ENCODE measurements around the gene ADGRD2.

Gene ADGRD2

DNA sequence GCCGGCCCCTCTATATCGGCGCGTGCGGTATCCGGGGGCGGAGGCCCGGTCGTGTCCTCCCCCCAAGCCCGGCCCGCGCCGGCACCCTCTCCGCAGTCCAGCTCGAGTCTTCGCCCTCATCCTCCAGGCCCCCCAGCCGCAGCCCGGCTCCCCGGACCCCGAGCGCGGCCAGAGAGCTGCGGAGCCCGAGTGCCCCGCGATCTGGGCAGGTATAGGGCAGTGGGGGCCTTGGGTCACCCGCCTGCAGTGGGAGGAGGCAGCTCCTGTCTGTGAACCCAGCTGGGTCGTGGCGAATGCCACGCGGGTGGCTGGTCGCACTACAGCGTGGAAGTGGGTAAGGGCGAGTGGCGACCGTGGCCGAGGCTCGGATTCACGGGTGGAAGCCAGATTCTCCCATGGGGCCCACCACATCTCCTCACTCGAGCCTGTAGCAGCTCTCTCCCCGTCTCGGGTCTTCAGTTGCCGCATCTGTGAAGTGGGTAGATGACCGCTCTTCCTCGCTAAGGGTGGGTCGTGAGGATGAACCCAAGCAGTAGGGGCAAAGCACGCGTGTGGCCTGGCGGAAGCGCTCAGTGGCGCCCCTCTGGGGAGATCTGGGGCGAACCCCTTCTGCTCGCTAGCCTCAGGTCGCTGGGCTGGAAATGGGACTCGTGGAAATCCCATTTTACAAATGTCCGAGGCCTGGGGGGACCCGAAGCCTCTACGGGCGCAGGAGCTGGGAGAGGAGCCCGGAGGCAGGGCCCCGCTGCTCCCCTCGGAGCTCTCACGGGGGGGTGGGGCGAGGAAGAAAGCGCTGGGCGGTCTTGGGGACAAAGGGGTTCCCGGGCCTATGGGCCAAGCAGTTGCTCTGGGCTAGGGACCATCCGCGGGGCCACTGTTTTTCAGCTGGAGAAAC is 55.0 kb downstream of the ADGRD2 start:
- Histone ChIP-seq H3K36me3 (ENCODE audit: control insufficient read depth in 2 of 2, insufficient read depth in 2 of 2, low read length in 2 of 2) (no peaks in the 10 kb centered on the region), H3K27me3 (ENCODE audit: control insufficient read depth in 1 of 2, insufficient read depth in 2 of 2, low read length in 2 of 2) (peaks cover 44 to 47% of the 10 kb centered on the region in 2 donors), H3K4me3 (ENCODE audit: low read length in 2 of 2) (peak overlapping the region in 1 of 2 donors; percentile 22), H3K4me1 (ENCODE audit: control insufficient read depth, insufficient read depth, low read length) (peaks cover 14% of the 10 kb centered on the region), H3K9me3 (ENCODE audit: control insufficient read depth in 2 of 2, low read length in 2 of 2) (no peaks in the 10 kb centered on the region), H3K9ac (ENCODE audit: low read length in 2 of 2) (no peak overlapping the region), H3K27ac (ENCODE audit: low read length) (no peak overlapping the region)

DNA sequence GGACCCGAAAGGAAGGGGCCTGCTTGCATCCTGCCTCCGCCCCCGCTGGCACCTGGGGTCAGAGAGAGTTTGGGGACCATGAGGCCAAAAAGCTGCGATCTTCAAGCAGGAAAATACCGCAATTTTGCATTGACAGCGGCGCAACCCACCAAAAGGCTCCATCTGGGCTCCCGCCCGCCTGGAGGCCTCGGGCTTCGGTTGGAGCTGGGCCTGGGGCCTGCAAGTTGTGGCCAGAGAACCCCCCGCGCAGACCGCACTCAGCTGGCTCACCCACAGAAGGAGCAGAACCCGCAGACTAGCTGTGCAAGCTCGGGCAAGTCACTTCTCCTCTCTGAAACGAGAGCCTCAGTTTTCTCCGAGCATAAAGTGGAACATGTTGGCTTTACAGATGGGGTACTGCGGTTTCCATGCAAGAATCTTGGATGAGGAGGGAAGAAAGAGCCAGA is 55.7 kb downstream of the ADGRD2 start:
- no peak overlapping the region for H3K9ac ChIP-seq (ENCODE audit: low read length in 2 of 2)
- no peak overlapping the region for H3K4me3 ChIP-seq (ENCODE audit: low read length in 2 of 2)
- no peaks in the 10 kb centered on the region for H3K9me3 ChIP-seq (ENCODE audit: control insufficient read depth in 2 of 2, low read length in 2 of 2)
- H3K27me3 ChIP-seq (ENCODE audit: control insufficient read depth in 1 of 2, insufficient read depth in 2 of 2, low read length in 2 of 2), result peaks cover 39 to 43% of the 10 kb centered on the region in 2 donors
- no peak overlapping the region for H3K27ac ChIP-seq (ENCODE audit: low read length)
- no peaks in the 10 kb centered on the region for H3K36me3 ChIP-seq (ENCODE audit: control insufficient read depth in 2 of 2, insufficient read depth in 2 of 2, low read length in 2 of 2)
- H3K4me1 ChIP-seq (ENCODE audit: control insufficient read depth, insufficient read depth, low read length), result peaks cover 14% of the 10 kb centered on the region

DNA sequence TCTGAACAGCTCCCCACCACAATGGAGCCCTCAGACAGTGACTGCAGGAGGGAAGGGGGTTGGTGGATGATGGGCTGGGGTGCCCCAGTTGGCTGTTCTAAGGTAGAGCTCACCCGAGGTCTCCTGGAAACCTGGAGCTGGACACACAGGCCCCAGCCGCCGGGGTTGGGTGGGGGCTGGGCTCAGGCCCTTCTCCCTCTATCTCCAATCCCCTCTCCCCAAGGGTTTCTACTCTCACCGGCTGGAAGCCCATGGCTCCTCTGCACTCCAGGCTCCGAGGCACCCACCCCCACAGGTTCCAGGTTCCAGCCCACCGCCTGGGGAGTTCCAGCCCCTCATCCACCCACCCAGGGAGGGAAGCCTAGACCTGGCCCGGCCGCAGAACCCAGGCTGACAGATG is 56.2 kb downstream of the ADGRD2 start:
- Histone ChIP-seq H3K27ac (ENCODE audit: low read length) (no peak overlapping the region), H3K9me3 (ENCODE audit: control insufficient read depth in 2 of 2, low read length in 2 of 2) (no peaks in the 10 kb centered on the region), H3K36me3 (ENCODE audit: control insufficient read depth in 2 of 2, insufficient read depth in 2 of 2, low read length in 2 of 2) (no peaks in the 10 kb centered on the region), H3K9ac (ENCODE audit: low read length in 2 of 2) (no peak overlapping the region), H3K27me3 (ENCODE audit: control insufficient read depth in 1 of 2, insufficient read depth in 2 of 2, low read length in 2 of 2) (peaks cover 34 to 39% of the 10 kb centered on the region in 2 donors), H3K4me3 (ENCODE audit: low read length in 2 of 2) (no peak overlapping the region), H3K4me1 (ENCODE audit: control insufficient read depth, insufficient read depth, low read length) (peaks cover 14% of the 10 kb centered on the region)

DNA sequence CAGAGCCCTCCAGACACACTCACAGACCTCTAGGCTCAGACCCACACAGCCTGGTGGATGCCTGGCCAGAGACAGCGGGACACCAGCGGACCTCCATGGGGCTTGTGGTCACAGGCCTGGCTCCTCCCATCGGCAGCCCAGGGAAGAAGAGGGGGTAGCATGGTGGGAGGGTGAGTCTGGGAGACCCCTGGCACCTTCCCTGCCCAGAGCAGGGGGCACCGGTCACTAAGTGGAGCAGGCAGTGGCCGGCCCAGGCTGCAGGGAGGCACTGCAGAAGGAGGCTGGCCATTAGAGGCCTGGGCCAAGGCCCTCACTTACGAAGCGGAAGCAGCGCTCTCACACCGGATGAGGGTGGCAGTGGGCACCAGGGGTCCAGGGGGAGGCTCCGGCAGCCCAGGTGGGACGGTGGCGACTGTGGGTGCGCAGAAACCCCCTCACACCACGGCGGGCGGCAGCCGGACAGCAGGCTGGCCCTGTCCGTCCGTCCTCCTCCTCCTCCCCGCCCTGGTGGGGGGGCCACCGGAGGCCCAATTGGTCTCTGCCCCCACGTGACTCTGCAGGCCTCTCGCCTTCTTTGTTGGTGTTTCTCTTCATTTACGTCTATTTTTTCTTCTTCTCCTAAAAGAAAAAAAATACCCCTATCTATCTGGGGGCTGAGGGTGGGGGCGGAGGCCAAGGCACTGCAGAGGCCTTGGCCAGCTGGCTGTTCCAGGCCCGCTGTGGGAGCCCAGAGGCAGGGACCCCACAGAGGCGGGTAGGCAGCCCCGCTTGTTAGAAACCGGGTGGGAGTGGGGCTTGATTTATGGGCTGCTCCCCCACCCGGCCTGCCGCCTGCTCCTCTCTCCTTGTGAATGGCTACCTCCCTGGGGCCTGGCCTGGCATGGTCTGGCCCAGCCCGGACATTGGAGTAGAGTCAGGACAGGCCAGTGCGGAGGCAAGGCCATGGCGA is 57.0 kb downstream of the ADGRD2 start, which contains the start of gene NR5A1:
TSS of gene NR5A1 (minus strand) at position 469 of the 949 bp plus-strand sequence. CDS start 4,004 bp downstream, outside the sequence.
- Histone ChIP-seq H3K4me3 (ENCODE audit: low read length in 2 of 2) (no peak within 1 kb of the TSS), H3K9me3 (ENCODE audit: control insufficient read depth in 2 of 2, low read length in 2 of 2) (no peaks in the 10 kb centered on the region), H3K27me3 (ENCODE audit: control insufficient read depth in 1 of 2, insufficient read depth in 2 of 2, low read length in 2 of 2) (peaks cover 28 to 33% of the 10 kb centered on the region in 2 donors), H3K36me3 (ENCODE audit: control insufficient read depth in 2 of 2, insufficient read depth in 2 of 2, low read length in 2 of 2) (no peaks in the 10 kb centered on the region), H3K4me1 (ENCODE audit: control insufficient read depth, insufficient read depth, low read length) (peaks cover 14% of the 10 kb centered on the region), H3K27ac (ENCODE audit: low read length) (no peak within 1 kb of the TSS), H3K9ac (ENCODE audit: low read length in 2 of 2) (no peak within 1 kb of the TSS)

DNA sequence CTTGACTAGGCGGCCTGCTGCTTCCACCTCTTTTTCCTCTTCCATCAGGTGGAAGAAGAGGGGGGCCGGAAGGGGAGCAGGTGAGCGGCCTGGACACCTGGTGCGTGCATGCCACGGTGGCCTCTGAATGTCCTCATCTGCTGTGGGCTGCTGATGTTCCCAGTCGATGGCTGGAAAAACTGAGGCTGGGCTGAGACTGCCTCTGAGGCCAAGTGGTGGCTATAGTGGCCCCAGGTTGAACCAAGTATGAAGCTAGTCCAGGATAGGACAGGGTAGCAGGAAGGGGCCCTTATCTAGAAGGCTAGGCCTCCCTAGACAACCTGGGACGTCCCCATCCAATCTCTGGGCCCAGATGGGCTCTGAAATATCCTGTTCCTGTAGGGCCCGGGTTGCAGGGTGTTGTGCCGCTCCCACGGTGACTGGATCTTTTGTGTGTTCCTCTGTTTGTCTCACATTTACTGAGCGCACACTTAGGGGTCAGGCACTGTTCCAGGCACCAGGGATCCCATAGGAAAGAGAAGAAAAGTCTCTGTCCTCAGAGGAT is 57.7 kb downstream of the ADGRD2 start:
- Histone ChIP-seq H3K9me3 (ENCODE audit: control insufficient read depth in 2 of 2, low read length in 2 of 2) (no peaks in the 10 kb centered on the region), H3K4me1 (ENCODE audit: control insufficient read depth, insufficient read depth, low read length) (peaks cover 14% of the 10 kb centered on the region), H3K27me3 (ENCODE audit: control insufficient read depth in 1 of 2, insufficient read depth in 2 of 2, low read length in 2 of 2) (peaks cover 26 to 29% of the 10 kb centered on the region in 2 donors), H3K4me3 (ENCODE audit: low read length in 2 of 2) (no peak overlapping the region), H3K9ac (ENCODE audit: low read length in 2 of 2) (no peak overlapping the region), H3K27ac (ENCODE audit: low read length) (no peak overlapping the region), H3K36me3 (ENCODE audit: control insufficient read depth in 2 of 2, insufficient read depth in 2 of 2, low read length in 2 of 2) (no peaks in the 10 kb centered on the region)

DNA sequence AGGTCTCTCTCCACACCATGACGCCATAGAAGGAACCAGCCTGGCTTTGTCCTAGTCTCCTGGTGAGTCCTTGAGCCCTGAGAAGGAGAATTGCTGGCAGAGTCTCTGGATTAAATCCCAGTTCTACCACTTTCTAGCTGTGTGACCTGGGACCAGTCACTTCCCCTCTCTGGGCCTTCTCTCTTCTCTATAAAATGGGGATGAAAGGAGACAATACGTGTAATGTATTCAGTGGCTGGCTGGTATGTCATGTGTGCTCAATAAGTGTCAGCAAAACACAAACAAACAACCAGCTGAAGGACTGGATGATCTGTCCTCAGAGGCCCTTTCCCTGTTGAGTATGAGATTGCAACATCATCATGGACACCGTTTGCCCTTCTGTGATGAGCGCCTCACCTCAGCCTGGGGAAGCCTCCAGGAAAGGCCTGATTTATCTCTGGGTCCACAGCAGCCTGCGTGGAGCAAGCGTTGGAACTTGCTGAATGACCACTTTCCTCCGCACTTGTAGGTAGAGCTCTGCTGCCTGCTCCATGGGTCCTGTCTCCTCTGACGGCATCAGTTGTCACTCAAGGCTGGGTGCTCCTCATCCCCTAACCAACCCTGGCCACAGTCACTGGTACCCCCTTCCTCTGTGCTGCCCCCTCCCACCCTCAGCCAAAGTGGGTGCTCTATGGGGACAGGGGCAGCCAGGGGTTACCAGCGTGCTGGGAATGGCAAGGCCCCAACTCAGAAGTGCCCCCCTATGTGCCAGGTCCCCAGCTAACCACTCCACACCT is 60.6 kb downstream of the ADGRD2 start:
- no peaks in the 10 kb centered on the region for H3K4me1 ChIP-seq (ENCODE audit: control insufficient read depth, insufficient read depth, low read length)
- no peak overlapping the region for H3K9ac ChIP-seq (ENCODE audit: low read length in 2 of 2)
- H3K27me3 ChIP-seq (ENCODE audit: control insufficient read depth in 1 of 2, insufficient read depth in 2 of 2, low read length in 2 of 2), result peaks cover 4 to 9% of the 10 kb centered on the region in 2 donors
- H3K9me3 ChIP-seq (ENCODE audit: control insufficient read depth in 2 of 2, low read length in 2 of 2), result no peaks in the 10 kb centered on the region
- H3K4me3 ChIP-seq (ENCODE audit: low read length in 2 of 2), result no peak overlapping the region
- H3K36me3 ChIP-seq (ENCODE audit: control insufficient read depth in 2 of 2, insufficient read depth in 2 of 2, low read length in 2 of 2), result no peaks in the 10 kb centered on the region
- H3K27ac ChIP-seq (ENCODE audit: low read length), result no peak overlapping the region

DNA sequence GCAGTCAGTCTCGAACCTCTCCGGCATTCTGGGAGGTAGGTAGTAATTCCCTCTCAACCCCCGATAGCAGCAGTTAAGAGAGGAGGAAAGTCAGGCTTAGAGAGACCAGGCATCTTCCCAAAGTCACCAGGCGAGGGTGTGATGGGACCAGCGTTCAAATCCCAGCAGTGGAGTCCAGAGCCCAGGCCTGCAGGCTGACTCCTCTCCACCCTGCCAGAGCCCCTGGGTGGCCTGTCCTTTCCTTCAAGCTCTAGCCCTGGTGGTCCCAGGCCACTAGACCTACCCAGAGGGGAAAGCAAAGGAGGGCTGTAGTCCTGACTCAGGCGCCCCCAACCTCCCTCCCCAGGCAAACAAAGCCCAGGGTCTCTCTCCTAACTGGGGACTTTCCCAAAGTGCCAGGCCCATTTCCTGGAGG is 61.2 kb downstream of the ADGRD2 start:
- Histone ChIP-seq H3K4me1 (ENCODE audit: control insufficient read depth, insufficient read depth, low read length) (no peaks in the 10 kb centered on the region), H3K27ac (ENCODE audit: low read length) (no peak overlapping the region), H3K9me3 (ENCODE audit: control insufficient read depth in 2 of 2, low read length in 2 of 2) (no peaks in the 10 kb centered on the region), H3K27me3 (ENCODE audit: control insufficient read depth in 1 of 2, insufficient read depth in 2 of 2, low read length in 2 of 2) (peaks cover 3 to 7% of the 10 kb centered on the region in 2 donors), H3K9ac (ENCODE audit: low read length in 2 of 2) (no peak overlapping the region), H3K36me3 (ENCODE audit: control insufficient read depth in 2 of 2, insufficient read depth in 2 of 2, low read length in 2 of 2) (no peaks in the 10 kb centered on the region), H3K4me3 (ENCODE audit: low read length in 2 of 2) (no peak overlapping the region)

DNA sequence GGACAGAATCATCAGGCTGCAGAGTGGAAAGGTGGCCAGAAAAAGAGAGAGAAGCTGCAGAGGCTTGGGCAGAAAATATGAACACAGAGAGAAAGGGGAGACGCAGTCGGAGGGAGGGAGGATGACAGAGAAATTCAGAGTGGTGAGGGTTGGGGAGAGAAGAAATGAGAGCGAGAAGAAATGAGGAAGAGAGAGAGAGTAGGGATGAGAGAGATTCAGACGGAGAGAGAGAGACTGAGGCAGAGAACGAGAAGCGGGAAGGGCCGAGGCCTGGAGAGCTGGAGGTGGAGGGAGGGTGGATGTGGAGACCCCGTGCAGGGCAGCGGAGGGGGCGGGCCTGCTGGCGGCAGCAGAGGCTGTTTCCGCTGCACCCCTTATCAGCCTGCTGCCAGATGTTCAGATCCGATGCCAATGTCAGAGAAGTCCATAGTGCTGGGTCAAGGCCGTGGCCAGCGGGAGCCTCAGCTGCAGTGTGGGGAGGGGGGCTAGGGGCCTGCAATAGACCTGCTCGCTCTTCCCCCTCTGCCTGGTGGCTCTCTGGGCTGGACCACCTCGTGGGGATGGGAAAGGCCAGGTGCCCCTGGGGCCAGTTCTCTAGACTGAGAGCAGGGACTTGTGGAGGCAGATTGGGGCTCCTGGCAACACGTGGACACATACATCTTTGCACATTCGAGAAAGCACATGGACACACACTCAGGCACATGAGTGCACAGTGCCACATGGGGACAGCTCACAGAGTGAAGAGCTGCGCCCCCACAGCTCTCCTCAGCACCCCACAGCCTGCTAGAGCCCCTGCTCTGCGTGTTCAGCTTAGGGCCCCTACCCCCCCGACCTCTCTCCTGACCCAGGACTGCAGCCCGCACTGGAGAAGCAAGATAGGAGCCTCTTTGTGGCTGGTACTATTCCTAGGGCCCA is 61.9 kb downstream of the ADGRD2 start:
- no peak overlapping the region for H3K27ac ChIP-seq (ENCODE audit: low read length)
- H3K4me1 ChIP-seq (ENCODE audit: control insufficient read depth, insufficient read depth, low read length), result no peaks in the 10 kb centered on the region
- H3K27me3 ChIP-seq (ENCODE audit: control insufficient read depth in 1 of 2, insufficient read depth in 2 of 2, low read length in 2 of 2), result peaks cover 3 to 4% of the 10 kb centered on the region in 2 donors
- no peak overlapping the region for H3K4me3 ChIP-seq (ENCODE audit: low read length in 2 of 2)
- no peaks in the 10 kb centered on the region for H3K36me3 ChIP-seq (ENCODE audit: control insufficient read depth in 2 of 2, insufficient read depth in 2 of 2, low read length in 2 of 2)
- no peak overlapping the region for H3K9ac ChIP-seq (ENCODE audit: low read length in 2 of 2)
- H3K9me3 ChIP-seq (ENCODE audit: control insufficient read depth in 2 of 2, low read length in 2 of 2), result no peaks in the 10 kb centered on the region

DNA sequence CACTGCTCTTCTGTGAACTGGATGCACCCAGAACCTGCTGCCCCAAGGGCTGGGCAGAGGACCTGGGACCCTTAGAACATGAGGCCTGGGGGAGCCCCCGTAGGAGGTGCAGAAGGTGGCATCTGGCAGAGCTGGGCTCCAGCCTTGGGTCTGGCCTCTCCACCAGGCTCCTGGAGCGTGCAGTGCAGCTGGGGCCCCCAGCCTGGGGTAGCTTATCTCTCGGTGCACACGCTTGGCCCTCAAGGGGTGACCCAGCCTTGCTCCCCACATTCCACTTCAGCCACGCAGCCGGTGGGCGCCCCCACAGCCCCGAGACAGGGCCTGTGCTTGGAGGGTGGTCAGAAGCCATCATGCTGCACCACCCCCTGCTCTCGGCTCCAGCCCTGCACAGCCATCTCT is 62.6 kb downstream of the ADGRD2 start:
- Histone ChIP-seq H3K27ac (ENCODE audit: low read length) (no peak overlapping the region), H3K4me1 (ENCODE audit: control insufficient read depth, insufficient read depth, low read length) (no peaks in the 10 kb centered on the region)

More for the DNA sequence above, 62.6 kb downstream of the ADGRD2 start:
- H3K9me3 ChIP-seq (ENCODE audit: control insufficient read depth in 2 of 2, low read length in 2 of 2), result no peaks in the 10 kb centered on the region
- no peaks in the 10 kb centered on the region for H3K36me3 ChIP-seq (ENCODE audit: control insufficient read depth in 2 of 2, insufficient read depth in 2 of 2, low read length in 2 of 2)
- no peak overlapping the region for H3K4me3 ChIP-seq (ENCODE audit: low read length in 2 of 2)
- H3K27me3 ChIP-seq (ENCODE audit: control insufficient read depth in 1 of 2, insufficient read depth in 2 of 2, low read length in 2 of 2), result peaks cover 3 to 4% of the 10 kb centered on the region in 2 donors
- no peak overlapping the region for H3K9ac ChIP-seq (ENCODE audit: low read length in 2 of 2)
